Vagina (tissue), 2 donors: ENCODE measurements around the gene GIMD1.

ENCODE experiments used
- POLR2A ChIP-seq, 2 donors: fragments of 450-650 bp; IDR thresholded peaks; one replicate each; pipeline ENCODE4 v1.6.1; 2017; ENCODE audit warnings: antibody characterized with exemption in 2 of 2, mild to moderate bottlenecking in 2 of 2, moderate library complexity in 2 of 2
- POLR2AphosphoS5 ChIP-seq, 2 donors: sonication (generic); formaldehyde crosslinking; IDR thresholded peaks; one replicate each; pipeline ENCODE4 v1.9.0; 2017; ENCODE audit warnings: antibody characterized with exemption in 2 of 2, mild to moderate bottlenecking in 2 of 2, low read depth in 1 of 2; ENCODE audit not compliant: insufficient read depth in 1 of 2
- TF ChIP-seq, protein P1 (sequence below), 3 experiments: fragments of 450-650 bp in 2 of 3; fragments of 200-600 bp in 1 of 3; sonication (generic) in 1 of 3; IDR thresholded peaks; one replicate each; pipeline ENCODE4 v1.5.1; 2017 to 2019; ENCODE audit warnings: antibody characterized with exemption in 3 of 3, mild to moderate bottlenecking in 2 of 3, moderate library complexity in 2 of 3

DNA sequence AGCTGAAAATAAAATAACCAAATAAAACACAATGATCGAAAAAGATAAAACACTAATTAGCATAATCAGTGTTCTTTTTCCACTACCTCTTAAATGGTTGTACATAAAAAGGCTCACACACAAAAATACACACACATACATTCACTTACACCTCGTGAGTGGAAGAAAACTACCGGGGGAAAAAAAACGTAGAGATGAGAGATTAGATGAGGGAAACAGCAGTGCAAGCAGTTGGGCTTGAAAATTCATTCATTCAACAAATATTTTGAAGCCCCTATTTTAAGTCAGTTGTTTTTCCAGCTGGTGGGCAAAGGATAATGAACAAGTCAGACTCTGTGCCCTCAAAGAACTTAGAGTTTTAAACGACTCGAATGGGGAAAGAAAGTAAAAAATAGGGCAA is 53.6 kb downstream of the GIMD1 start:
- TF ChIP-seq, protein P1, sequence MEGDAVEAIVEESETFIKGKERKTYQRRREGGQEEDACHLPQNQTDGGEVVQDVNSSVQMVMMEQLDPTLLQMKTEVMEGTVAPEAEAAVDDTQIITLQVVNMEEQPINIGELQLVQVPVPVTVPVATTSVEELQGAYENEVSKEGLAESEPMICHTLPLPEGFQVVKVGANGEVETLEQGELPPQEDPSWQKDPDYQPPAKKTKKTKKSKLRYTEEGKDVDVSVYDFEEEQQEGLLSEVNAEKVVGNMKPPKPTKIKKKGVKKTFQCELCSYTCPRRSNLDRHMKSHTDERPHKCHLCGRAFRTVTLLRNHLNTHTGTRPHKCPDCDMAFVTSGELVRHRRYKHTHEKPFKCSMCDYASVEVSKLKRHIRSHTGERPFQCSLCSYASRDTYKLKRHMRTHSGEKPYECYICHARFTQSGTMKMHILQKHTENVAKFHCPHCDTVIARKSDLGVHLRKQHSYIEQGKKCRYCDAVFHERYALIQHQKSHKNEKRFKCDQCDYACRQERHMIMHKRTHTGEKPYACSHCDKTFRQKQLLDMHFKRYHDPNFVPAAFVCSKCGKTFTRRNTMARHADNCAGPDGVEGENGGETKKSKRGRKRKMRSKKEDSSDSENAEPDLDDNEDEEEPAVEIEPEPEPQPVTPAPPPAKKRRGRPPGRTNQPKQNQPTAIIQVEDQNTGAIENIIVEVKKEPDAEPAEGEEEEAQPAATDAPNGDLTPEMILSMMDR (IDR thresholded peaks at IDR 0.05) = no peak
- TF ChIP-seq POLR2AphosphoS5 (IDR thresholded peaks at IDR 0.05; ENCODE audit: insufficient read depth in 1 of 2, low read depth in 1 of 2) (no peak), POLR2A (IDR thresholded peaks at IDR 0.05) (no peak)
